ENCODE measurements around the gene VEPH1. TPM values are rescaled to one million over a fixed set of nuclear protein-coding genes. Genes with fewer than 3 reads are reported as not detected.

The VEPH1 gene
- total RNA-seq, 1 experiment from 2014 or later: 0.51 TPM

DNA sequence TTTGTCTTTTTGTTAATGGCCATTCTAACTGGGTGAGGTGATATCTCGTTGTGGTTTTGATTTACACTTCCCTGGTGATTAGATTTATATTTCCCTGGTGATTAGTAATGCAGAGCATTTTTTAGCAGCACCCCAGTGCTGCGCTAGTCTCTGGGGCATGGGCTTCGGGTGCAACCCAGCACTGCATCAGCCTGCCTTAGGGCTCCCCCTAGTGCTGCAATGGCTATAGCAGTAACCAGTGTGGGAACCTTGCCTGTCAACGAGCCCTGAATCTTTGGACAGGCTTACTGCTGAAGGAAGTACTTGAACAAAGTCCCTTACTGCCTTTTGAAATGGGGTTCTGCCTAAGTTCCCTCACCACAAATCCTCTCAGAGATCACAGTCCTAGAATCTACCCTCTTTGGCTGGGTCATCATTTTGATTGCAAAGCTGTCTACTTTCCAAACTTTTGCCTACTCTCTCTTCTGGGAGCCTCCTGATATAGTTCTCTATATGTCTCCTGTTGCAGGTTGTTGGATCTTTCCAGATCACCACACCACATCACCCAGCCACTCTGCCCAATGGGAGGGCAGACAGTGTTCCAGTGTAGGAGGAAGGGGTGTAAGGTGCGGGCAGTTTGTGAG, 264.0 kb downstream of the VEPH1 start:
- Histone ChIP-seq H3K27ac (ENCODE audit: low read length) (no peak overlapping the region), H3K4me3 (ENCODE audit: low read depth in 2 of 2, low read length in 2 of 2) (no peak overlapping the region), H3K36me3 (ENCODE audit: control insufficient read depth, insufficient read depth, low read length) (no peaks in the 10 kb centered on the region), H3K4me1 (ENCODE audit: control insufficient read depth, insufficient read depth, low read length) (no peaks in the 10 kb centered on the region), H3K27me3 (ENCODE audit: control insufficient read depth, insufficient read depth, low read length) (no peaks in the 10 kb centered on the region), H3K9me3 (ENCODE audit: control insufficient read depth, insufficient read depth, low read depth, low read length) (no peaks in the 10 kb centered on the region)
- ATAC-seq: peak; percentile 99
- ChIA-PET CTCF (no interaction called here), POLR2A (interaction anchor here (0.6 kb wide), 1 partner anchor 74 kb away, joined by 5 read pairs; no protein-coding TSS in a partner anchor)
- TF ChIP-seq TCF7L2 (IDR thresholded peaks at IDR 0.05; ENCODE audit: low read depth, low read length) (no peak), CTCF (IDR thresholded peaks at IDR 0.05) (peak; percentile 94)
- BruUV-seq (replicated peaks): no TSS peak
- intact Hi-C loops (cut with micrococcal nuclease; ENCODE audit: unreplicated experiment): no loop called here
- in situ Hi-C loops (cut with HindIII; ENCODE audit: low pct_unique_long_range_greater_than_20kb, low sequenced_read_pairs): no loop called here
- DNase-seq (ENCODE audit: low read depth, low spot score): peak; percentile 47

GRCh38 chr3:157238457-157238856, 264.8 kb downstream of the VEPH1 start:
- ATAC-seq (no peak), DNase-seq (ENCODE audit: low read depth, low spot score) (no peak)
- TF ChIP-seq REST (IDR thresholded peaks at IDR 0.05; ENCODE audit: insufficient read depth in 1 of 2, low read depth in 2 of 2, low read length in 1 of 2): no peak
- POLR2A ChIA-PET: no interaction called here
- H3K27me3 ChIP-seq (ENCODE audit: control insufficient read depth, insufficient read depth, low read length): no peaks in the 10 kb centered on the region
- H3K27ac ChIP-seq (ENCODE audit: low read length): no peak overlapping the region
- H3K9me3 ChIP-seq (ENCODE audit: control insufficient read depth, insufficient read depth, low read depth, low read length): no peaks in the 10 kb centered on the region
- H3K4me1 ChIP-seq (ENCODE audit: control insufficient read depth, insufficient read depth, low read length): no peaks in the 10 kb centered on the region
- BruUV-seq (replicated peaks): no TSS peak
- H3K36me3 ChIP-seq (ENCODE audit: control insufficient read depth, insufficient read depth, low read length): no peaks in the 10 kb centered on the region
- H3K4me3 ChIP-seq (ENCODE audit: low read depth in 2 of 2, low read length in 2 of 2): no peak overlapping the region
- intact Hi-C loops (cut with micrococcal nuclease; ENCODE audit: unreplicated experiment) (no loop called here), in situ Hi-C loops (cut with HindIII; ENCODE audit: low pct_unique_long_range_greater_than_20kb, low sequenced_read_pairs) (no loop called here)
- CTCF ChIA-PET: no interaction called here

- Histone ChIP-seq H3K27me3 (ENCODE audit: control insufficient read depth, insufficient read depth, low read length) (no peaks in the 10 kb centered on the region), H3K4me1 (ENCODE audit: control insufficient read depth, insufficient read depth, low read length) (no peaks in the 10 kb centered on the region), H3K36me3 (ENCODE audit: control insufficient read depth, insufficient read depth, low read length) (no peaks in the 10 kb centered on the region), H3K4me3 (ENCODE audit: low read depth in 2 of 2, low read length in 2 of 2) (no peak overlapping the region), H3K27ac (ENCODE audit: low read length) (no peak overlapping the region), H3K9me3 (ENCODE audit: control insufficient read depth, insufficient read depth, low read depth, low read length) (no peaks in the 10 kb centered on the region)
- no peak for TF ChIP-seq TCF7L2 (IDR thresholded peaks at IDR 0.05; ENCODE audit: low read depth, low read length)
- TF ChIP-seq POLR2AphosphoS5 (IDR thresholded peaks at IDR 0.05; ENCODE audit: low read depth, low read length): no peak
- TF ChIP-seq SIN3A (IDR thresholded peaks at IDR 0.05; ENCODE audit: borderline replicate concordance, insufficient read depth, low read depth, low read length): no peak
- TF ChIP-seq CTCF (IDR thresholded peaks at IDR 0.05): no peak
- no peak for TF ChIP-seq REST (IDR thresholded peaks at IDR 0.05; ENCODE audit: insufficient read depth in 1 of 2, low read depth in 2 of 2, low read length in 1 of 2)
- BruUV-seq (replicated peaks): no TSS peak
- ATAC-seq (no peak), DNase-seq (ENCODE audit: low read depth, low spot score) (no peak)
- in situ Hi-C loops (cut with HindIII; ENCODE audit: low pct_unique_long_range_greater_than_20kb, low sequenced_read_pairs) (no loop called here), intact Hi-C loops (cut with micrococcal nuclease; ENCODE audit: unreplicated experiment) (no loop called here)
- CTCF ChIA-PET: no interaction called here
- POLR2A ChIA-PET: no interaction called here
These were observed 265.3 kb downstream of the VEPH1 start for GRCh38 chr3:157237886-157238285.
